BLaER1 (cell line): ENCODE data around the gene C16orf96.

Experiments
- H3K27ac ChIP-seq: shearing (Covaris generic); formaldehyde crosslinking; 2 replicates; pipeline ENCODE4 v1.8.1; 2022
- H3K27me3 ChIP-seq: shearing (Covaris generic); formaldehyde crosslinking; 2 replicates; pipeline ENCODE4 v1.8.1; 2022
- H3K36me3 ChIP-seq: shearing (Covaris generic); formaldehyde crosslinking; 2 replicates; pipeline ENCODE4 v1.8.1; 2022
- H3K4me1 ChIP-seq: shearing (Covaris generic); formaldehyde crosslinking; 2 replicates; pipeline ENCODE4 v1.8.1; 2022
- H3K4me2 ChIP-seq: shearing (Covaris generic); formaldehyde crosslinking; 2 replicates; pipeline ENCODE4 v1.8.1; 2022
- H3K4me3 ChIP-seq: shearing (Covaris generic); formaldehyde crosslinking; 2 replicates; pipeline ENCODE4 v1.8.1; 2022
- H3K9ac ChIP-seq: shearing (Covaris generic); formaldehyde crosslinking; 2 replicates; pipeline ENCODE4 v1.8.1; 2022
- H3K9me3 ChIP-seq: shearing (Covaris generic); formaldehyde crosslinking; 2 replicates; pipeline ENCODE4 v1.8.1; 2022
- H4K20me1 ChIP-seq: shearing (Covaris generic); formaldehyde crosslinking; 2 replicates; pipeline ENCODE4 v1.8.1; 2022
- Cebpa-rat ChIP-seq: shearing (Covaris generic); IDR thresholded peaks from 2 replicates; pipeline ENCODE4 v1.8.1; 2022

C16orf96 gene

DNA sequence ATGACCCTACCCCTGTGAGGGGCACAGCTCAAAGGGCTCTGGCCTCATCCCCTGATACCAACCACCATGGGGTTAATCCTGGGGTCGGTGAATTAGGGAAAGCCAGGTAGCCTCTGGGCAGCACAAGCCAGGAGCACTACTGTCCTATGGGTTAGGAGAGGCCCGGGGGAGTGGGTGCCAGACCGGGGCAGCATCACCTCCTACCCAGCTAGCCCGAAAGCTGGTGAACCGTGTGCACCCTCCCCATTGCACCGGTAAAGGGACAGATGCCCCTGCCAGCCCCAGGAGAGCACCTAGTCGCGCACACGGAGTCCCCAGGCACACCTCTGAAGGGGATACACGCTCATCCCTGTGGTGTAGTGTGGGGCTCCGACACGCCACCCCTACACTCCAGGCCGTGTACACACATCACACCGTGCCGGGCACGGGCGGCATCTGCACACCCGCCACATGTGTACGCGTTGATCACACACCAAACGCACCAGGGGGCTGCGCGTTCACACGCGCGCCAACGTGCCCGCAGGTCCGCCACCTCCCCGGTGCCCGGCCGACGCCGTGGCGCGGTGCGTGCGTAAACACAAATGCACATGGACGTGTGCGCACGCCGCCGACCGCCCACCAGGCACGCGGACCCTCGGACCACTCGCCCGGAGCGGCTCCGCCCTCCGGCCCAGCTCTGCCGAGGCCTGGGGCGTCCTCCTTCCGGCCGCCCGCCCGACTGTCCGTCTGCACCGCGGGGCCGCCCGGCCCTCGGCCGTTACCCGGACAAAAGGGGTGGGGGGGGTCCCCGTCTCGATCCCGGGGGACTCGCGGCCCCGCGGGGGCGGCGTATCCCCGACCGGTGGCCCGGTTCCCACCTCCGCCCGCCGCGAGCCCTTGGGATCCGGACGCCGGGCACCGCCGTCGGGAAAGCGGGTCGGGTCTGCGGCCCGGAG, 57.8 kb downstream of the C16orf96 start:
- Histone ChIP-seq H4K20me1 (peaks cover 53% of the 10 kb centered on the region), H3K9ac (peak overlapping the region; percentile 93), H3K4me2 (peak overlapping the region; percentile 99), H3K4me1 (peaks cover 65% of the 10 kb centered on the region), H3K9me3 (no peaks in the 10 kb centered on the region), H3K27me3 (no peaks in the 10 kb centered on the region), H3K27ac (peak overlapping the region; percentile 92), H3K4me3 (peak overlapping the region; percentile 95), H3K36me3 (peaks cover 16% of the 10 kb centered on the region)
- no peak for TF ChIP-seq Cebpa-rat

- peak within 1 kb of the TSS; percentile 92 for H3K27ac ChIP-seq
These were observed 58.6 kb downstream of the C16orf96 start, which contains the start of gene UBALD1 for GRCh38 chr16:4614571-4615383. UBALD1 (minus strand) TSS chr16:4614888; CDS start chr16:4614797, 91 bp downstream.

GRCh38 chr16:4615384-4616046, 59.4 kb downstream of the C16orf96 start:
- H3K4me3 ChIP-seq, result peak overlapping the region; percentile 95
- H3K27me3 ChIP-seq, result no peaks in the 10 kb centered on the region
- H3K9me3 ChIP-seq, result no peaks in the 10 kb centered on the region
- H3K36me3 ChIP-seq, result peaks cover under 1% of the 10 kb centered on the region
- H4K20me1 ChIP-seq, result peaks cover 37% of the 10 kb centered on the region
- peak overlapping the region; percentile 99 for H3K4me2 ChIP-seq
- peak overlapping the region; percentile 93; the same call in 1 of the 2 replicates for H3K9ac ChIP-seq
- TF ChIP-seq Cebpa-rat, result no peak
- H3K27ac ChIP-seq, result peak overlapping the region; percentile 92
- H3K4me1 ChIP-seq, result peaks cover 58% of the 10 kb centered on the region

More at GRCh38 chr16:4614571-4615383, 58.6 kb downstream of the C16orf96 start, which contains the start of gene UBALD1:
- TF ChIP-seq Cebpa-rat, result no peak
- Histone ChIP-seq H4K20me1 (peaks cover 45% of the 10 kb centered on the region), H3K27me3 (no peaks in the 10 kb centered on the region), H3K36me3 (peaks cover 8% of the 10 kb centered on the region), H3K4me2 (peak within 1 kb of the TSS; percentile 99), H3K4me1 (peaks cover 65% of the 10 kb centered on the region), H3K9me3 (no peaks in the 10 kb centered on the region), H3K4me3 (peak within 1 kb of the TSS; percentile 95), H3K9ac (peak within 1 kb of the TSS; percentile 93)

DNA sequence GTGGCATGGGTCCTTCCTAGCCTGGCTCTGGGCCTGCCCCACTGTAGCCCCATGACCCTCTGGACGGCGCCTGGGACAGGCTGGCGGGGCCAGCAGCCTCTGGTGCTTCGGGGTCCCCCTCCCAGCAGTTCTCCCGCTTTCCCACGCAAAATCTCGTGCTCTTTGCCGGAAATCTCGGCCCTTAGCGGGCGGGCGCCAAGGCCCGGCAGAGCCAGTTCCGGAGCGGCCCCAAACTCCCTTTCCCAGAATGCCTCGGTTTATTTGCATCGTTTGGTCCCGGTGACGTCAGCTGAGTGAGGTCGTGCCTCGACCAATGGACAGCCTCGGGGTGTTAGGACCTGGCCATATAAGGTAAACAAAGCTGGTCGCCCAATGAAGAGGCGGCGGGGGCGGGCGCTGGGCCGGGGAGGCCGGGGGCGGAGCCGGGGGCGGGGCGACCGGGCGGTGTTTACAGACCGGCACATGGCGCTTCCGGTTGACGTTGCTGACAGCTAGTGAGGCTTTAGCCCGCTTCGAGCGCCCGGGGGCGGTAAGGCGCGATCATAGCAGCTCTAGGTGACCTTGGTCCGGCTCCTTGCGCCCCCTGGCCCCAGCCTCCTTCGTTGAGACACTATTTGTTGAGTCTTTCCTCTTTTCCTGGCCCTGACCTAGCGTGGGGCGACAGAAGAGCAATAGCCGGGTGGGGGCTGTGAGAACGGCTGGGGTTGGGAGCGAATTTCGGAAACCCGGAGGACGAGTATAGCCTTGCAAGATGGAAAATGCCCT, 60.1 kb downstream of the C16orf96 start:
- peaks cover 30% of the 10 kb centered on the region for H4K20me1 ChIP-seq
- H3K27me3 ChIP-seq, result no peaks in the 10 kb centered on the region
- H3K9ac ChIP-seq, result peak overlapping the region; percentile 93
- no peaks in the 10 kb centered on the region for H3K36me3 ChIP-seq
- peak overlapping the region; percentile 92 for H3K27ac ChIP-seq
- no peaks in the 10 kb centered on the region for H3K9me3 ChIP-seq
- H3K4me1 ChIP-seq, result peaks cover 51% of the 10 kb centered on the region
- TF ChIP-seq Cebpa-rat, result no peak
- H3K4me3 ChIP-seq, result peak overlapping the region; percentile 95
- peak overlapping the region; percentile 99 for H3K4me2 ChIP-seq

- Histone ChIP-seq H3K9ac (no peak overlapping the region), H3K4me1 (peaks cover 37% of the 10 kb centered on the region), H3K4me2 (no peak overlapping the region), H3K4me3 (no peak overlapping the region), H3K27me3 (no peaks in the 10 kb centered on the region), H4K20me1 (peaks cover 14% of the 10 kb centered on the region), H3K27ac (no peak overlapping the region), H3K36me3 (no peaks in the 10 kb centered on the region), H3K9me3 (no peaks in the 10 kb centered on the region)
- no peak for TF ChIP-seq Cebpa-rat
These were observed 61.7 kb downstream of the C16orf96 start for GRCh38 chr16:4617880-4618279.

- Histone ChIP-seq H4K20me1 (peaks cover 4% of the 10 kb centered on the region), H3K27ac (no peak overlapping the region), H3K27me3 (no peaks in the 10 kb centered on the region), H3K9me3 (no peaks in the 10 kb centered on the region), H3K9ac (no peak overlapping the region), H3K4me1 (peaks cover 31% of the 10 kb centered on the region), H3K4me3 (no peak overlapping the region), H3K4me2 (no peak overlapping the region), H3K36me3 (no peaks in the 10 kb centered on the region)
- TF ChIP-seq Cebpa-rat, result no peak
These were observed 62.7 kb downstream of the C16orf96 start for GRCh38 chr16:4618645-4619418.

DNA sequence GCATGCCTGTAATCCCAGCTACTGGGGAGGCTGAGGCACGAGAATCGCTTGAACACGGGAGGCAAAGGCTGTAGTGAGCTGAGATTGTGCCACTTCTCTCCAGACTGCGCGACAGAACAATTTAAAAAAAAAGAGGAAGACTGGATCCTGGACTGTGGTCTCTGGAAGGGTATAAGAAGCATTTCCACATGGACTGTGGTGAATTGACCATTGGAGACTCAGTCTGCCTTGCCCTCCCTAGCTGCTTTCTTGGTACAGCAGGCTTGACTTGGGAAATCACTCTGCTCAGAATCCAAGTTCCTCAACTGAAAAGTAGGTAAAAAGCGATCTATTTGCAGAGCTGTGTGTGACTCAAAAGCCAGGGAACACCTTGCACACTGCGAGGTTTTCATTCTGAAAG, 67.5 kb downstream of the C16orf96 start:
- Histone ChIP-seq H4K20me1 (peaks cover 36% of the 10 kb centered on the region), H3K9ac (no peak overlapping the region), H3K4me2 (peak overlapping the region; percentile 85; the same call in 1 of the 2 replicates), H3K27ac (no peak overlapping the region), H3K4me1 (peaks cover 37% of the 10 kb centered on the region), H3K9me3 (no peaks in the 10 kb centered on the region), H3K36me3 (peaks cover 18% of the 10 kb centered on the region), H3K27me3 (no peaks in the 10 kb centered on the region), H3K4me3 (no peak overlapping the region)
- TF ChIP-seq Cebpa-rat, result no peak
